GOT3 (cell line): ENCODE results near the gene OR51T1.

ENCODE experiments used
- DNase-seq: peaks from one replicate; lab custom pipeline; 2025; ENCODE audit warnings: mixed read lengths; lab: John Stamatoyannopoulos, UW

OR51T1 gene

DNA sequence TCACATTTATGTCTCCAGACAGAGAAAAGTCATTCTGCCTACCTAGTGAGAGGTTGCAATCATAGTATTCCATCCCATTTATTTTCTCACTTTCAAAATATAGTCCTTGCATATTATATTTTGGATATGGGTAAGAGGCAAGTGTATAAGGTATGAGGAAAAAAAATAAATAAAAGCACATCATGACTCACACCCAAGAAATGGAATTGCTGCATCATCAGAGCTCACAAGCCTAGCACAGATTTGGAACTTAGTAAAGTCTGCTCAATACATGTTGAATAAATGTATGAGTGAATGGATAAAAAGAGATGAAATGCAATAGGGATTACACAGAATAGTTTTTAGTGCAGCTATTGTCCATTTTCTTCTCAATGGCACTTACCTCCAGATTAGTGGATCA is 44.9 kb downstream of the OR51T1 start:
- DNase-seq: no peak
